ENCODE results near the gene SMARCD3. TPM values are rescaled to one million over a fixed set of nuclear protein-coding genes. Genes with fewer than 3 reads are reported as not detected.

Gene SMARCD3
- total and polyA plus RNA-seq, 2 of the 8 experiments (the other 6 are each of a cell fraction or from before 2014, with no cell fraction given), result 3.0 to 5.6 TPM

GRCh38 chr7:151257990-151258389 lies 9.5 kb upstream of the SMARCD3 start (continued):
- TF ChIP-seq KDM1A (IDR thresholded peaks at IDR 0.05; ENCODE audit: borderline replicate concordance, low read length) (no peak), RFX5 (IDR thresholded peaks at IDR 0.05; ENCODE audit: borderline replicate concordance, low read depth, low read length) (no peak)

Measured in H1 (cell line).